Suppressor macrophage treated with lipopolysaccharide for 1 hour (primary cell): ENCODE data around the gene EID2.

ENCODE experiments used
- DNase-seq, 3 donors: peaks; one replicate each; pipeline ENCODE4 v3.0.0-alpha.2; 2020 to 2022

The EID2 gene

DNA sequence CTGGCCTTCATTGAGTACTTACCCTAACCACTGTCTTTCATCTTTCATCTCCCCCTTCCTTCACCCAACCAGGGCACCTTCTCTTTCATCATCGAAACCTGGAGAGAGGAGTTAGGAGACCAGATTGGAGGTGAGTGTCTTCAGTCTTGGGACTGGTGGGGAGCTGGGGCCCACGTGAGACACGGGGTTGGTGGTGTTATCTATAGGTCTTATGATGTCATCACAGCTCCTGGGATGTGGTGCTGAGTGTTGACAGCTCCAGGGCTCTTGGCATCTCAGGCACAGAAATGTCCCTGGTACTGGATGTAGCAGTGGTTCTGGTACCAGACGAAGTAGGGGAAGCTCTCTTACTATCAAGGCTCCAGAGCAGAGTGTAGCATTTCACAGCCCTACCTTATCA, 39.4 kb downstream of the EID2 start:
- no peak for DNase-seq

DNA sequence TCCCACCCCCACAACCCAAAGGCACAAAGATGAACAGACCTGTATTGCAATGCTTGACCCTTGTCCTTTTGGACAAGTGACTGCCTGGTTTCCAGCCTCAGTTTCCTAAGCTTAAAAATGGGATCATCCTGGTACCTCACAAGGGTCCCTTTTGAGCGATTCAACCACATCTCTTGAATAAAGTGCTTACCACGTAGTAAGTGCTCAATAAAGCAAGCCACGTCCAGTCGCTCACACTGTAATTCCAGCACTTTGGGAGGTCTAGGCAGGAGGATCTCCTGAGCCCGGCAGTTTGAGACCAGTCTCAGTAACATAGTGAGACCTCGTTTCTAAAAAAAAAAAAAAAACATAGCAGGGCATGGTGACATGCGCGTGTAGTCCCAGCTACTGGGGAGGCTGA, 40.0 kb downstream of the EID2 start:
- no peak for DNase-seq

- peak in 1 of 3 donors; percentile 26 for DNase-seq
These were observed 40.9 kb downstream of the EID2 start, which contains the start of gene DLL3 for GRCh38 chr19:39498798-39499642. Gene DLL3 (plus strand): TSS chr19:39498947. CDS start chr19:39498975, 28 bp downstream.

DNA sequence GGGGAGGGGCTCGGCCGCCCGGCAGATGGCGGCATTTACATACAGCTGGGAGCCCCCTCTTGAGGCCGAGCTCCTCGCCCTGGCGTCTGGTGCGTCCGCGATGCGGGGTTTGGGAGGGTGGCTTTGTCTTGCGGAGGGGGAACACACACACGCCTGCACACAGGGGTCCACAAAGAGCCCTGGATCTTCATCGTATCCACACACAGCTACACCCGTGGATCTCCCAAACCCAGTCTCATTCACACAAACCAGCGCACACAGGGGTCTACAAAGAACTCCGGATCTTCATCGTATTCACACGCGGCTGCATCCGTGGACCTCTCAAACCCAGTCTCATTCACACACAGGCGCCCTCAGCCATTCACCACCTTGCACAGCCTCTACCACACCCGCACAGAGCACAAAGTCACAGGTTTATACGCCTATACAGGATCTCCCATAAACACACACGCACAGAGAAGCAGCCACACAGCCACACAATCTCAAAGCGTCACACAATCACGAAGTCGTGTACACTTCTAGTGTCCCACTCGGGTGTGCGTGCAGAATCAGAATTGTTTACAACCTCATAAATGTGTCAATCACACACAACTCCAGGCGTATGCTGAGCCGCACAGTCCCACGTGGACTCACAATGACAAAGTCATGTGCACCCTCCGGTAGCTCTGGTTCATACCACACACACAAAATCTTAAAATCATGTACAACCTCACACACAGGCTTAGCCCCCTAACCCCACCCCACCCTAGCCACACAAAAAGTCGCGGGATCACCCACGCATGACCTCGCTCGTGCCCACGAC, 41.8 kb downstream of the EID2 start:
- peak; percentile 33 to 67 (median 41) for DNase-seq

GRCh38 chr19:39497701-39497995, 42.3 kb downstream of the EID2 start:
- DNase-seq: no peak

DNA sequence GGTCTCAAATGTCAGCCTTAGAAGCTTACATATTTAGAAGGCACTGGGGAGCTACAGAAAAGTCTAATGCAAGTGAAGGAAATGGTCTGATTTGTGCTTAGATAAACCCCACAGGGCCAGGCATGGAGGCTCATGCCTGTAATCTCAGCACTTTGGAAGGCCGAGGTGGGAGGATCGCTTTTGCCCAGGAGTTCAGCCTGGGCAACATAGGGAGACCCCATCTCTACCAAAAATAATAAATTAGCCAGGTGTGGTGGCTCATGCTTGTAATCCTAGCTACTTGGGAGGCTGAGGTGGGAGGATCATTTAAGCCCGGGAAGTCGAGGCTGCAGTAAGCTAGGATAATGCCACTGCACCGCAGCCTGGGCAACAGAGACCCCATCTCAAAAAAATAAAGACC, 43.9 kb downstream of the EID2 start:
- no peak for DNase-seq

- DNase-seq: no peak
These were observed 45.3 kb downstream of the EID2 start for GRCh38 chr19:39494661-39495060.

DNA sequence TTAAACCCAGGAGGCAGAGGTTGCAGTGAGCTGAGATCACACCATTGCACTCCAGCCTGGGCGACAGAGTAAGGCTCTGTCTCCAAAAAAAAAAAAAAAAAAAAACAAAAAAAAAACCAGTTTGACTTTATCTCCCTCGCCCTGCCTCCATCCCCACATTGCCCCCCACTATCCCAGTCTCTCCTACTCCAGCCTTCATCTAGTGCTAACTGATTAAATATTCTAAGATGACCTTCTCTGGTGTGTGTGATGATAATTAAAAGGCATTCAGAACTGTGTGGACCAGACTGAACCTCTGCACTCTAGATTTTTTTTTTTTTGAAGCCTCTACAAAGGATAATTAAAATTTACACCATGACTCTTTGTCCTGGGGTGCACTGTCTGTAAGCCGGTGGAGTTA, 47.2 kb downstream of the EID2 start:
- DNase-seq: no peak

DNA sequence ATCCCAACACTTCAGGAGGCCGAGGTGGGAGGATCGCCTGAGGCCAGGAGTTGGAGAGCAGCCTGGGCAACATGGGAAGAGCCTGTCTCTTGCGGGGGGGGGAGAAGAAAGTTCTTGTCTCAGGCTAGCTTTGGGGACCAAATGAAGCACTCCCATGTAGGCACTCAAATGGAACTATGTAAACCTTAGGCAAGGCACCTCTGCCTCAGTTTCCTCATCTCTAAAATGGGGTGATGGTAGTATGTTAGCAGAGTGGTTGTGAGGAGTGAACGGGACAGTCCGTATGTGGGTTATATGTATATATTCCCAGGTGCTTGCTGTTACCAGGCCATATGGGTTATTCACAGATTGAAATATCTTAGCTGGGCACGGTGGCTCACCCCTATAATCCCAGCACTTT, 47.7 kb downstream of the EID2 start:
- no peak for DNase-seq

- DNase-seq: no peak
These were observed 50.2 kb downstream of the EID2 start for GRCh38 chr19:39489756-39490155.
